ENCODE results near the gene THAP10.
"Not testable (repeated sequence)": the region's sequence is repeated elsewhere in the genome, so short reads cannot be mapped to it uniquely, and the experiment has no call there.

Gene THAP10

GRCh38 chr15:70892002-70892911, at the start of gene THAP10, which contains the start of gene LRRC49:
THAP10 (minus strand) TSS chr15:70892433; CDS start chr15:70892272, 161 bp downstream.
LRRC49 (plus strand) TSS chr15:70892826; CDS start chr15:70892895, 69 bp downstream.
- peak; percentile 93 for DNase-seq

GRCh38 chr15:70936326-70936725, 44.1 kb upstream of the THAP10 start:
- DNase-seq: peak; percentile 41

GRCh38 chr15:70935631-70936030, 43.4 kb upstream of the THAP10 start:
- DNase-seq: no peak

- DNase-seq: no peak
These were observed 41.2 kb upstream of the THAP10 start for GRCh38 chr15:70933411-70933810.

- DNase-seq: no peak
These were observed 40.2 kb upstream of the THAP10 start for GRCh38 chr15:70932397-70932796.

GRCh38 chr15:70931821-70932220, 39.6 kb upstream of the THAP10 start:
- DNase-seq: no peak

GRCh38 chr15:70926914-70927313, 34.7 kb upstream of the THAP10 start:
- DNase-seq: not testable (repeated sequence)

GRCh38 chr15:70923311-70924080, 31.3 kb upstream of the THAP10 start:
- no peak for DNase-seq

- DNase-seq: no peak
These were observed 29.9 kb upstream of the THAP10 start for GRCh38 chr15:70922119-70922518.

GRCh38 chr15:70920981-70921696, 28.9 kb upstream of the THAP10 start:
- DNase-seq: no peak

GRCh38 chr15:70917955-70918354, 25.7 kb upstream of the THAP10 start:
- DNase-seq: no peak

GRCh38 chr15:70916531-70916930, 24.3 kb upstream of the THAP10 start:
- no peak for DNase-seq

- DNase-seq: no peak
These were observed 20.0 kb upstream of the THAP10 start for GRCh38 chr15:70912187-70912586.

- DNase-seq: no peak
These were observed 18.7 kb upstream of the THAP10 start for GRCh38 chr15:70910958-70911357.

GRCh38 chr15:70907784-70908471, 15.7 kb upstream of the THAP10 start:
- DNase-seq: no peak

GRCh38 chr15:70906842-70907241, 14.6 kb upstream of the THAP10 start:
- DNase-seq: no peak

- DNase-seq: no peak
These were observed 9.9 kb upstream of the THAP10 start for GRCh38 chr15:70902107-70902506.

- DNase-seq: no peak
These were observed 803 bp upstream of the THAP10 start for GRCh38 chr15:70892912-70893560.

GRCh38 chr15:70882361-70882760, 9.9 kb downstream of the THAP10 start:
- DNase-seq: no peak

GRCh38 chr15:70880781-70881180, 11.5 kb downstream of the THAP10 start:
- no peak for DNase-seq

- DNase-seq: no peak
These were observed 12.8 kb downstream of the THAP10 start for GRCh38 chr15:70879401-70879800.

- no peak for DNase-seq
These were observed 15.6 kb downstream of the THAP10 start for GRCh38 chr15:70876683-70877082.
